GM21529 (cell line): ENCODE data around the gene TEX261.

Experiments
- ATAC-seq: cut with Tn5 transposase; IDR thresholded peaks from one replicate; pipeline ENCODE4 v1.9.1; 2021; ENCODE audit not compliant: unreplicated experiment

The TEX261 gene

DNA sequence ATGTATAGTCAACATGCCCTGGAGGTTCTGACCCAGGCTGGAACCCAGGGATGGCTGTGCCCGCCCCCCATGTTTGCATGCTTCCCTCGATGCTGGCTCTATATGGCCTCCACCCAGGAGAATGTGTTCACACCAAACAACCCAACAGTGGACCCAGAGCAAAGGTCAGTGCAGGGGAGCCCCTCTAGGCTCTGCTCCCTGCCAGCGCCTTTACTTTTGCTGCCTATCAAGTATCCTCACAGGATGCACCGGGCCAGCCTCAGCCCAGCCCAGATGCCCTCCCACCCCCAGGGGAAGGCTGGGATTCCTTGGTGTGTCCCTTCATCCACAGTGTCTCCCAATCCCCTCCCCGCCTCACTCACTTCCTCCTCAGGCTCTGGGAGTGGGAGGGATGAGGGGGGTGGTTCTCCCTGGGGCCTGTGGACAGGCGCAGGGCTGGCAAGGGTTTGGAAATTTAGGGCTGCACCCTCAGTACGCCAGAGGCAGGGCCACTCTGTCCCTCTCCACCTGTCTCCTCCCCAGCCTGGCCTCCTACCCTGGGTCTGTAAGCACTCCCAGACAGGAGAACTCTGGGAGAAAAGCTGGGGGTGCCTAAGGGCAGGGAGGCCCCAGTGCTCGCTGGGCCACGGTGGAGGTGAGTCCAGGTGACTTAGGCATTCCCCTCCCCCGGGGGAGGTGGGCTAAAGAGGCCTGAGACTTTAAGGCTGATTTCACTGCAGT lies 56.6 kb downstream of the TEX261 start:
- no peak for ATAC-seq

DNA sequence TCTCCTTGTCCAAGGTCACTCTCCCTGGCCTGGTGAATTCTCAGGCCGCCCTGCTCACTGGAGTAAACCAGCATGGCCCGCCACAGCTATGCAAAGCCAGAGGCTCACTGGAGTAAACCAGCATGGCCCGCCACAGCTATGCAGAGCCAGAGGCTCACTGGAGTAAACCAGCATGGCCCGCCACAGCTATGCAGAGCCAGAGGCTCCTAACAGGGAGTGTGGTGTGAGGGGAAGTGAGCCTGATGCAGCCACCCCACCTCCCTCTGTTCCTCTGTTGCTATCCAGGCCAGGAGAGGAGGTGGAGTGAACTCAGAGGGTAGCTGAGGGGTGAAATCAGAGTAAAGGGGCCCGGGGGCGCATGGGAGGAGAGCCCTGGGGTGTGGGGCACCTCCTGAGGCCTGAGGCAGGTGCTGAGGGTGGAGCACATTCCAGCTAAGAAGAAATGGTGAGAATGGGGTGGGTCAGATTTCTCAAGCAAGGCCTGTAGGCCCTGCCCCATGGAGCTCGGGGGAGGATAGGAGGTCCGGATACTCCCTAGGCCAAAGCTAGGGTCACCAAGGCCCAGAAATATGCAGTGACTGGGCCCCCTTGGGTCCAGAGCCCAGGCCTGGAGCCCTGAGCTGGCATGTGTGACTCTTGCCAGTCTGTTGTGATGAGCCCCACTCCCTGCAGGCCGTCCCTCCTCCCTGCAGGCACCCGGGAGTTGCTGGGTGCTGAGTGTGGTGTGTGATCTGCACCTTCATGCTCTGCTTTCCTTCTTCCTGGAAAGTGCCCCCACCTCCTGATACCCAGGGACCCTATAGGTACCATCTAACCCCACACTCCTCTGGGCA lies 57.5 kb downstream of the TEX261 start:
- no peak for ATAC-seq

GRCh38 chr2:70936165-70936978 lies 58.3 kb downstream of the TEX261 start:
- no peak for ATAC-seq
